Loucy (cell line): ENCODE data around the gene TXNL4A.

Source experiments
- H2AFZ ChIP-seq: fragments of 200-600 bp; sonication (generic); 2 replicates; pipeline ENCODE4 v1.6.0; 2016; ENCODE audit warnings: antibody characterized with exemption, mild to moderate bottlenecking, low read length, moderate library complexity
- H3F3A ChIP-seq: fragments of 200-600 bp; 2 replicates; pipeline ENCODE4 v1.6.0; 2016; ENCODE audit warnings: antibody characterized with exemption, low read depth, mild to moderate bottlenecking
- H3K27me3 ChIP-seq: fragments of 200-600 bp; sonication (generic); 2 replicates; pipeline ENCODE4 v1.6.1; 2014; ENCODE audit warnings: low read length, mild to moderate bottlenecking; ENCODE audit not compliant: insufficient read depth, poor library complexity, severe bottlenecking
- H3K36me3 ChIP-seq: fragments of 200-600 bp; sonication (generic); 2 replicates; pipeline ENCODE4 v1.6.1; 2016; ENCODE audit warnings: low read length; ENCODE audit not compliant: insufficient read depth
- H3K4me1 ChIP-seq: fragments of 200-600 bp; sonication (generic); 2 replicates; pipeline ENCODE4 v1.5.1; 2014; ENCODE audit warnings: low read length, mild to moderate bottlenecking; ENCODE audit not compliant: insufficient read depth, poor library complexity, severe bottlenecking
- H3K4me2 ChIP-seq: fragments of 200-600 bp; sonication (generic); 2 replicates; pipeline ENCODE4 v1.6.0; 2014; ENCODE audit warnings: antibody characterized with exemption, low read length, low read depth, mild to moderate bottlenecking; ENCODE audit not compliant: poor library complexity, severe bottlenecking
- H3K4me3 ChIP-seq: fragments of 200-600 bp; sonication (generic); 2 replicates; pipeline ENCODE4 v1.5.1; 2014; ENCODE audit warnings: low read length, mild to moderate bottlenecking, mixed read lengths; ENCODE audit not compliant: poor library complexity, severe bottlenecking
- H3K79me2 ChIP-seq: fragments of 200-600 bp; sonication (generic); 2 replicates; pipeline ENCODE4 v1.6.1; 2014; ENCODE audit warnings: low read length; ENCODE audit not compliant: insufficient read depth
- H3K9ac ChIP-seq: fragments of 200-600 bp; sonication (generic); 2 replicates; pipeline ENCODE4 v1.6.0; 2014; ENCODE audit warnings: mild to moderate bottlenecking, low read depth, low read length, moderate library complexity; ENCODE audit not compliant: poor library complexity, severe bottlenecking
- H3K9me2 ChIP-seq: fragments of 200-600 bp; sonication (generic); replicated peaks from 2 replicates; pipeline ENCODE4 v1.6.1; 2016; ENCODE audit warnings: low read depth, low read length, mixed read lengths
- H3K9me3 ChIP-seq: fragments of 200-600 bp; sonication (generic); 2 replicates; pipeline ENCODE4 v1.6.1; 2014; ENCODE audit warnings: mild to moderate bottlenecking, antibody characterized with exemption, low read length, low read depth; ENCODE audit not compliant: insufficient read depth
- H4K20me1 ChIP-seq: fragments of 200-600 bp; sonication (generic); 2 replicates; pipeline ENCODE4 v1.6.0; 2014; ENCODE audit warnings: antibody characterized with exemption, low read length, mild to moderate bottlenecking; ENCODE audit not compliant: insufficient read depth, poor library complexity, severe bottlenecking
- CTCF ChIP-seq: fragments of 200-600 bp; sonication (generic); conservative IDR thresholded peaks from 2 replicates; pipeline ENCODE4 v1.5.1; 2014; ENCODE audit warnings: mild to moderate bottlenecking, antibody characterized with exemption, low read length
- EZH2phosphoT487 ChIP-seq: fragments of 200-600 bp; IDR thresholded peaks from 2 replicates; pipeline ENCODE4 v1.6.1; 2018; ENCODE audit warnings: antibody characterized with exemption, mild to moderate bottlenecking, moderate library complexity, borderline replicate concordance

TXNL4A gene

GRCh38 chr18:80009661-80010550 is 21.5 kb upstream of the TXNL4A start:
- no peak for TF ChIP-seq EZH2phosphoT487
- TF ChIP-seq CTCF: no peak
- H4K20me1 ChIP-seq: no peaks in the 10 kb centered on the region
- H3K4me3 ChIP-seq: no peak overlapping the region
- H3K9me3 ChIP-seq: peaks cover 31% of the 10 kb centered on the region; the same call in 1 of the 2 replicates
- no peaks in the 10 kb centered on the region for H3K9me2 ChIP-seq
- H3K4me2 ChIP-seq: no peak overlapping the region
- H3K36me3 ChIP-seq: no peaks in the 10 kb centered on the region
- H3K79me2 ChIP-seq: no peaks in the 10 kb centered on the region
- H2AFZ ChIP-seq: no peak overlapping the region
- no peaks in the 10 kb centered on the region for H3K4me1 ChIP-seq
- H3F3A ChIP-seq: no peaks in the 10 kb centered on the region
- H3K9ac ChIP-seq: no peak overlapping the region
- H3K27me3 ChIP-seq: no peaks in the 10 kb centered on the region

GRCh38 chr18:80006724-80007123 is 18.4 kb upstream of the TXNL4A start:
- TF ChIP-seq CTCF: no peak
- TF ChIP-seq EZH2phosphoT487: no peak
- Histone ChIP-seq H3K4me2 (no peak overlapping the region), H3K4me3 (no peak overlapping the region), H3F3A (no peaks in the 10 kb centered on the region), H3K36me3 (no peaks in the 10 kb centered on the region), H4K20me1 (no peaks in the 10 kb centered on the region), H3K79me2 (no peaks in the 10 kb centered on the region), H3K4me1 (no peaks in the 10 kb centered on the region), H3K9ac (no peak overlapping the region), H3K27me3 (no peaks in the 10 kb centered on the region), H3K9me3 (peaks cover 38% of the 10 kb centered on the region; the same call in 1 of the 2 replicates), H2AFZ (no peak overlapping the region), H3K9me2 (no peaks in the 10 kb centered on the region)

GRCh38 chr18:80004600-80005342 is 16.4 kb upstream of the TXNL4A start:
- H3K9me2 ChIP-seq: no peaks in the 10 kb centered on the region
- peaks cover 37% of the 10 kb centered on the region; the same call in 1 of the 2 replicates for H3K9me3 ChIP-seq
- TF ChIP-seq EZH2phosphoT487: no peak
- no peak for TF ChIP-seq CTCF
- no peak overlapping the region for H2AFZ ChIP-seq
- H3K9ac ChIP-seq: no peak overlapping the region
- H3K4me1 ChIP-seq: no peaks in the 10 kb centered on the region
- H3K79me2 ChIP-seq: no peaks in the 10 kb centered on the region
- H3K36me3 ChIP-seq: no peaks in the 10 kb centered on the region
- H3K4me2 ChIP-seq: no peak overlapping the region
- H4K20me1 ChIP-seq: no peaks in the 10 kb centered on the region
- no peaks in the 10 kb centered on the region for H3K27me3 ChIP-seq
- H3F3A ChIP-seq: no peaks in the 10 kb centered on the region
- no peak overlapping the region for H3K4me3 ChIP-seq
